KMS-11 (cell line): Measurements from ENCODE around the gene LIME1.

Source experiments
- H2AFZ ChIP-seq: fragments of 200-600 bp; sonication (generic); 2 replicates; pipeline ENCODE4 v1.6.1; 2016; ENCODE audit warnings: antibody characterized with exemption, mixed run types, low read depth
- H3K27ac ChIP-seq: fragments of 200-600 bp; sonication (generic); 2 replicates; pipeline ENCODE4 v1.6.1; 2016; ENCODE audit warnings: mild to moderate bottlenecking, mixed run types
- H3K27me3 ChIP-seq: fragments of 200-600 bp; sonication (generic); 2 replicates; pipeline ENCODE4 v1.6.1; 2017; ENCODE audit warnings: mild to moderate bottlenecking, low read depth, mixed run types, moderate library complexity; ENCODE audit not compliant: insufficient read depth
- H3K36me3 ChIP-seq: fragments of 200-600 bp; sonication (generic); 2 replicates; pipeline ENCODE4 v1.6.1; 2017; ENCODE audit warnings: mild to moderate bottlenecking, mixed run types; ENCODE audit not compliant: insufficient read depth
- H3K4me1 ChIP-seq: fragments of 200-600 bp; sonication (generic); 2 replicates; pipeline ENCODE4 v1.6.1; 2016; ENCODE audit warnings: mild to moderate bottlenecking, low read depth, mixed run types; ENCODE audit not compliant: poor library complexity, severe bottlenecking
- H3K4me2 ChIP-seq: fragments of 200-600 bp; sonication (generic); 2 replicates; pipeline ENCODE4 v1.7.0; 2016; ENCODE audit warnings: mild to moderate bottlenecking, mixed run types
- H3K4me3 ChIP-seq: fragments of 200-600 bp; sonication (generic); IDR thresholded peaks from 2 replicates; pipeline ENCODE4 v1.6.1; 2017; ENCODE audit warnings: low read depth, low read length, mixed read lengths; ENCODE audit not compliant: insufficient read depth
- H3K79me2 ChIP-seq: fragments of 200-600 bp; sonication (generic); 2 replicates; pipeline ENCODE4 v1.6.1; 2016; ENCODE audit warnings: low read depth, mixed run types; ENCODE audit not compliant: insufficient read depth
- H3K9ac ChIP-seq: fragments of 200-600 bp; sonication (generic); 2 replicates; pipeline ENCODE4 v1.6.1; 2016; ENCODE audit warnings: mild to moderate bottlenecking, mixed run types
- H4K20me1 ChIP-seq: fragments of 200-600 bp; sonication (generic); 2 replicates; pipeline ENCODE4 v1.6.1; 2016; ENCODE audit warnings: mild to moderate bottlenecking, mixed run types; ENCODE audit not compliant: insufficient read depth
- TF ChIP-seq, protein P1 (sequence below): fragments of 200-600 bp; sonication (generic); conservative IDR thresholded peaks from 2 replicates; pipeline ENCODE4 v1.6.1; 2017; ENCODE audit warnings: low read depth, mild to moderate bottlenecking, antibody characterized with exemption, low read length, moderate library complexity, mixed read lengths

LIME1 gene

DNA sequence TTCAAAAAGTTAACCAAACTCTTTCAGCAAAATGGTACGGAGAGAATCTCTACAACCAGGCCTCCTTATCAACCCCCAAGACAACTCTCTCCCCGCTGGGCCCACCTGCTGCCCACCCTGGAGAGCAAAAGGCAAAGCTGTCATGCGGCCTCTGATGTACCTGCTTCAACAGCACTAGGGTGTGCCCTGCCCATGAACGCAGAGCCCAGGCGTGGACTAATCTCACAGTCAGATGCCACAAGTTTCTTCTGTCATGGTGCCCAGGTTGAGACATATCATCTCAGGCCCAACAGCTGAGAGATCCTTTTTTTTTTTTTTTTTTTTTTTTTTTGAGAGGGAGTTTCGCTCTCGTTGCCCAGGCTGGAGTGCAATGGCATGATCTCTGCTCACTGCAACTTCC lies 29.4 kb downstream of the LIME1 start:
- Histone ChIP-seq H3K4me3 (no peak overlapping the region), H3K36me3 (no peaks in the 10 kb centered on the region), H3K27me3 (peaks cover 99% of the 10 kb centered on the region), H3K4me1 (no peaks in the 10 kb centered on the region), H3K4me2 (no peak overlapping the region), H3K27ac (no peak overlapping the region), H3K9ac (no peak overlapping the region), H4K20me1 (no peaks in the 10 kb centered on the region), H2AFZ (no peak overlapping the region), H3K79me2 (no peaks in the 10 kb centered on the region)
- TF ChIP-seq, protein P1, sequence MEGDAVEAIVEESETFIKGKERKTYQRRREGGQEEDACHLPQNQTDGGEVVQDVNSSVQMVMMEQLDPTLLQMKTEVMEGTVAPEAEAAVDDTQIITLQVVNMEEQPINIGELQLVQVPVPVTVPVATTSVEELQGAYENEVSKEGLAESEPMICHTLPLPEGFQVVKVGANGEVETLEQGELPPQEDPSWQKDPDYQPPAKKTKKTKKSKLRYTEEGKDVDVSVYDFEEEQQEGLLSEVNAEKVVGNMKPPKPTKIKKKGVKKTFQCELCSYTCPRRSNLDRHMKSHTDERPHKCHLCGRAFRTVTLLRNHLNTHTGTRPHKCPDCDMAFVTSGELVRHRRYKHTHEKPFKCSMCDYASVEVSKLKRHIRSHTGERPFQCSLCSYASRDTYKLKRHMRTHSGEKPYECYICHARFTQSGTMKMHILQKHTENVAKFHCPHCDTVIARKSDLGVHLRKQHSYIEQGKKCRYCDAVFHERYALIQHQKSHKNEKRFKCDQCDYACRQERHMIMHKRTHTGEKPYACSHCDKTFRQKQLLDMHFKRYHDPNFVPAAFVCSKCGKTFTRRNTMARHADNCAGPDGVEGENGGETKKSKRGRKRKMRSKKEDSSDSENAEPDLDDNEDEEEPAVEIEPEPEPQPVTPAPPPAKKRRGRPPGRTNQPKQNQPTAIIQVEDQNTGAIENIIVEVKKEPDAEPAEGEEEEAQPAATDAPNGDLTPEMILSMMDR, result no peak

DNA sequence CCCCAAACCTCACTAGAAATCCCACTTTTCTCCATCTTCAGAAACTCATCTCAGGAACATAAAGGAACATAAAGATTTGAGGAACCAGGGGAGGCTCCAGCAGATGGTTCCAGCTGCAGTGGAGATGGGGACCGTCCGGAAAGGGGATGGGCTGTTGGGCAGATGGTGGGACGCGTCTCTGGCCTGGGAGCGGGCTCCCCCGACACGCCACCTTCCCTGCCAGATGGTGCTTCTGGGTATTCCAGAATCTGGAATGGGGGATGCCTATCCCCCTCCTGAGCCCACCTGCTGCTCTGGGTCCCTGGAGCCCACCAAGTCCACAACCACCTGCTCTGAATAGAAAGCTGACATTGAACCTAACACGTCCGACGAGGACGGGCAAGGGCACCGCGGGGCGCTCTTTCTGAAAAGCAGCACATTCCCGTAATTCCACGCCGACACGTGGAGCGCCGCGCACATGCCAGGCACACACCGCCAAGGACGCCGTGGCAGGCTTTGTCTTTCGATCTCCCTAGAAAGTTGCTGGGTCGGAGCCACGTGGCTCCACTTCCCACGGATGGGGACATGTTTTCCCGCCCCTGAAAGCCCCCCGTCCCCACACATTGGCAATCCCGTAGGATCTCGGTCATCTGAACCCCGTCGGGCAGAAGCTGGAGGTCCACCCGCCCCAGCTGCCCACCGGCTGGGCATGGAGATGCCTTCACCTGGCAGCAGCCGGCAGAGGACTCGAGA lies 30.4 kb downstream of the LIME1 start:
- no peaks in the 10 kb centered on the region for H3K4me1 ChIP-seq
- H2AFZ ChIP-seq, result no peak overlapping the region
- TF ChIP-seq, protein P1, result no peak
- H3K4me3 ChIP-seq, result no peak overlapping the region
- H3K27ac ChIP-seq, result no peak overlapping the region
- H4K20me1 ChIP-seq, result no peaks in the 10 kb centered on the region
- no peak overlapping the region for H3K9ac ChIP-seq
- H3K27me3 ChIP-seq, result peaks cover 99% of the 10 kb centered on the region
- no peaks in the 10 kb centered on the region for H3K36me3 ChIP-seq
- H3K79me2 ChIP-seq, result no peaks in the 10 kb centered on the region
- H3K4me2 ChIP-seq, result no peak overlapping the region

- Histone ChIP-seq H3K9ac (no peak overlapping the region), H3K4me3 (no peak overlapping the region), H3K27ac (no peak overlapping the region), H2AFZ (no peak overlapping the region), H3K4me2 (no peak overlapping the region), H4K20me1 (no peaks in the 10 kb centered on the region), H3K79me2 (no peaks in the 10 kb centered on the region), H3K36me3 (no peaks in the 10 kb centered on the region), H3K27me3 (peaks cover 98% of the 10 kb centered on the region), H3K4me1 (no peaks in the 10 kb centered on the region)
- TF ChIP-seq, protein P1, result no peak
These were observed 31.0 kb downstream of the LIME1 start for GRCh38 chr20:63767456-63767855.

GRCh38 chr20:63767886-63768285 lies 31.4 kb downstream of the LIME1 start:
- TF ChIP-seq, protein P1, result no peak

More at GRCh38 chr20:63767886-63768285, 31.4 kb downstream of the LIME1 start:
- Histone ChIP-seq H3K27me3 (peaks cover 98% of the 10 kb centered on the region), H3K27ac (no peak overlapping the region), H3K4me1 (no peaks in the 10 kb centered on the region), H4K20me1 (no peaks in the 10 kb centered on the region), H3K9ac (no peak overlapping the region), H3K79me2 (no peaks in the 10 kb centered on the region), H3K36me3 (no peaks in the 10 kb centered on the region), H3K4me2 (no peak overlapping the region), H2AFZ (no peak overlapping the region), H3K4me3 (no peak overlapping the region)
